Ecto neural progenitor cell (in vitro differentiated cells): ENCODE data around the gene ALOX5.
"Not testable (repeated sequence)": the region's sequence is repeated elsewhere in the genome, so short reads cannot be mapped to it uniquely, and the experiment has no call there.

Experiments used
- DNase-seq: peaks from one replicate; pipeline ENCODE4 v3.0.0-alpha.2; 2018; ENCODE audit warnings: low spot score

The ALOX5 gene

DNA sequence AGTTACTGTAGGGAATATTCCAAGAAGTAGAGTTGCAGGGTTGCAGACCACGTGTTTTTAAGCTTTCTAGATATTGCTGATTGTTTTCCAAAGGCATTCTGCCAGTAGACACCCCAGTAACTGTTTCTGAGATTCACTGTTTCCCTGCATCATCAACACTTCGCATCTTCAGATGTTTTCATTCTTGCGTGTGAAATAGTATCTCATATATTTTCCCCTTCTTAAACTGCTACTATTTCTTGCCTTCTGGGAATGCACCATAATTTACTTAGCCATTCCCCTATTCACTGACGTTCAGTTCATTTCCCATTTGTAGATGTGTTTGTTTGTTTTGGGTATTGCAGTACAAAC lies 30.7 kb downstream of the ALOX5 start:
- no peak for DNase-seq

DNA sequence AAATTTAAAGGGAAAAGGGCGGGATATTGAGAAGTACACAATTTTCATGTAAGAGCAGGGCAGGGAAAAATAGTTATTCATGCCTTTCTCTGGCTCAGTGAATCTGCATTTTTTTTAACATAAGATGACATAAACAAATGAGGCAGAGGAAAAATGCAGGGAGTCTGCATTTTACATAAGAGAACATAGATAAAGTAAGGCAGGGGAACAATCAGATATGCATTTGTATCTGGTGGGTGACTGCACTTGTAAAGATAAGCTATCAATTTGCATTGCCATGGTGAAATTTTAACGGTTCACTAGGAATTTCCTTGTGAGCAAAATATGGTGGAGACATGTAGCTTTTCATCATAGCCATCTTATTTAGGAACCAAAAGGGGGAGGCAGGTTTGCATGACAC lies 33.5 kb downstream of the ALOX5 start:
- no peak for DNase-seq

GRCh38 chr10:45408421-45409319 lies 34.7 kb downstream of the ALOX5 start:
- no peak for DNase-seq

- DNase-seq = not testable (repeated sequence)
Measured at GRCh38 chr10:45409347-45409746, 35.3 kb downstream of the ALOX5 start.

- no peak for DNase-seq
Measured at GRCh38 chr10:45409782-45410181, 35.8 kb downstream of the ALOX5 start.

- DNase-seq = no peak
Measured at GRCh38 chr10:45410489-45410806, 36.4 kb downstream of the ALOX5 start.

GRCh38 chr10:45410807-45411606 lies 37.0 kb downstream of the ALOX5 start:
- no peak for DNase-seq

- DNase-seq = no peak
Measured at GRCh38 chr10:45411607-45411940, 37.6 kb downstream of the ALOX5 start.

GRCh38 chr10:45415062-45415461 lies 41.0 kb downstream of the ALOX5 start:
- DNase-seq = not testable (repeated sequence)

GRCh38 chr10:45416603-45417002 lies 42.6 kb downstream of the ALOX5 start:
- DNase-seq = no peak

- DNase-seq = no peak
Measured at GRCh38 chr10:45417746-45418145, 43.7 kb downstream of the ALOX5 start.

GRCh38 chr10:45418417-45418848 lies 44.4 kb downstream of the ALOX5 start:
- no peak for DNase-seq

- DNase-seq = peak; percentile 83
Measured at GRCh38 chr10:45418849-45419675, 45.0 kb downstream of the ALOX5 start.

DNA sequence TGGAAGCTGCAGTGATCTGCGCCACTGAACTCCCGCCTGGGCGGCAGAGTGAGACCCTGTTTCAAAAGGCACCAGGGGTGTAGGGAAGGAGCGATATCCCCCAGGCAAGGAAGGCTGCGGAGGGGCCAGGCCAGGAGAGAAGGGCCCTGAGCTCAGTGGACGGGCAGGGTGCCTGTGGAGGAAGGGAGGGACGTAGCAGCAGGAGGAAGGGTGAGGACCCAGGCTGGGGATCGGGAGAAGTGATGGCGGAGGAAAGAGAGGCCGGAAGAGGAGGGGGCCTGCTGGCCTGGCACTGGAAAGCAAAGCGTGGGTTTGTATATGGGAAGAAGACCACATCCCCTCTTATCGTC lies 45.6 kb downstream of the ALOX5 start:
- no peak for DNase-seq

DNA sequence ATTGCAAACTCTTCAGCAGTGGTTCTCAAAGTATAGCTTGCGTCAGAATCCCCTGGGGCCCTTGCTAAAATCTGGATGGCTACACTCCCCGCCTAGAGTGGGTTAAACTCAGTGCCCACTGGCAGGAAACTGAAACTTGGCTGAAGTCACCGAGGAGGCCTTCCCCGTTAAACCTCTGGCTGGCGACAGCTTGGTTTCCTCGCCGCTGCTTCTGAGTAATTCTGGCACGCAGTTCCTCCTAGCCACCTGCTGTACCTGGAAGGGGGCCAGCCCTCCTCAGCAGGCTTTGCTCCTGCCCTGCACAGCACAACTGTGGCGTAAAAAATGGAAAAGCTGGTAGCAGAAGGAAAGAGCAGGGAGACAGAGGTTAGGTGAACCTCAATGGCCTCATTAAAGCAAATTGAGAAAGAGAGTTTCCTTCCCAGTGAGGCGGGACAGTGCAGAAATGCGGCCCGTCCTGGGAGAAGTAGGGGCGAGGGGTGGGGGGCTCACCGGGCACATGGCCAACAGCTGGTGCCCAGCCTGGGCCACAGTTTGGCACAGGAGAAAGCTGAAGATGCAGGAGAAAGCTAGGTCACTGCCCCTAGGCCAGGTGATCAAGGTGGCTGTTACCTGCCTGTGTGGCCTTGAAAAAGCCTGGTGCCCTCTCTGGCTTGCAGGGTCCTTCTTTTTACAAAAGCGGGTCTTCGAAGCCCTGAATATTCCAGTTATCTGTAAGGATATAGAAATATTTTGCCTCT lies 46.6 kb downstream of the ALOX5 start:
- no peak for DNase-seq

GRCh38 chr10:45421221-45422097 lies 47.4 kb downstream of the ALOX5 start:
- no peak for DNase-seq

DNA sequence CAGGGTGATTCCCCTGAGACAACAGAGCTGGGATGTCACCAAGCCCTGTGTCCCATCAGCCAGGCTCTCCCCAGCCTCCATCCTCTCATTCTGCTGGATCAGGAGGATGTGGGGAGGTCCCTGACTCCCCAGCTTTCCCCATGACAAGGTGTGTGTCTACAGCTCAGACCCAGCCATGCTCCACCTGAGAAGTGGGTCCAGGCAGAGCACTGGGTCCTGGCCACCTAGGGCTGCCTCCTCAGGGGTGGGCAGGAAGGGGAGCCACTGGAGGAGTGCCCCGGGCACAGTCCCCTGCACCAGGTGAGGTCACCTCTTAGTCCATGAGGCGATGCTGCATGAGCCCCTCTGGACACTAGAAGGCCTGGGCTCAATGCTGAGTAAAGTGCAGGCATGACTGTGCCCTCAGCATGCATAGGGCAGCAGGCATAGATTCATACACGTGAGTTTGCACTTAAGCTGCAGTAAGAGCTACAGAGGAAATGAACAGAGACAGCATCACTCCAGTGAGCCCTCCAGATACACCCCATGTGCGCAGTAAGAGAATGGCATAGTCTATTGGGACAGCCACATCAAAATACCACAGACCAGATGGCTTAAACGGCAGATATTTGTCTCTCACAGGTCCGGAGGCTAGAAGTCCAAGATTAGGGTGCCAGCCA lies 48.3 kb downstream of the ALOX5 start:
- DNase-seq = no peak

DNA sequence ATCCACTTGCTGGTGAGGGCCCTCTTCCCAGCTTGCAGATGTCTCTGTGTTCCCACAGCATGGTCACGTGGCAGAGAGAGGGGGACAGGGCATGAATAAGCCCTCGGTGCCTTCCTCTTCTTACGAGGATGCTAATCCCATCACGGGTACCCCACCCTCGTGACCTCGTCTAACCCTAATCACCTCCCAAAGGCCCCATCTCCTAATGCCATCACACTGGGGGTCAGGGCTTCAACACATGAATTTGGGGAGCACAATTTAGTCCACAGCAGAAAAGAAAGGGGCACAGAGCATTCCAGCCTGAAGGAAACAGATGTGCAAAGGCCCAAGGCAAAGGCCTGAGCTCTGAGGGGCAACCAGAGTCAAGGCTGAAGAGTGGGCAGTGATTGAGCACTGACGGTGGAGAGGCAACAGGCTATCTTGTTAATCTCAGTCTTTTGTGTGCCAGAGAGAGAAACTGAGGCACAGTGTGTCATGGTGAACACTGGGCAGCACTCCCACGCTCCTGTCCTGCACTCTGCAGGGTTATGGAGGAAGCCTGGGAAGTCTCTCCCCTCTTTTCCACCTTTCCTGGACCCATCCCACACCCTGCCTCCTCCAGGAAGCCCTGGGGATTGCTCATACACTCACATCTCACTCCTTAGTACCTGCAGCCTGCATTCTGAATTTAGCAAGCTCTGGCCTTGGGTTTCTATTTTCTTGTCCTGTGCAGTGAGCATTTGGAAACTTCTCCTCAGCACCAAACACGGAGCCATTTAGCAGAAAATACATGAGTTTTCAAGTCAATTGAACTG lies 49.0 kb downstream of the ALOX5 start:
- no peak for DNase-seq

DNA sequence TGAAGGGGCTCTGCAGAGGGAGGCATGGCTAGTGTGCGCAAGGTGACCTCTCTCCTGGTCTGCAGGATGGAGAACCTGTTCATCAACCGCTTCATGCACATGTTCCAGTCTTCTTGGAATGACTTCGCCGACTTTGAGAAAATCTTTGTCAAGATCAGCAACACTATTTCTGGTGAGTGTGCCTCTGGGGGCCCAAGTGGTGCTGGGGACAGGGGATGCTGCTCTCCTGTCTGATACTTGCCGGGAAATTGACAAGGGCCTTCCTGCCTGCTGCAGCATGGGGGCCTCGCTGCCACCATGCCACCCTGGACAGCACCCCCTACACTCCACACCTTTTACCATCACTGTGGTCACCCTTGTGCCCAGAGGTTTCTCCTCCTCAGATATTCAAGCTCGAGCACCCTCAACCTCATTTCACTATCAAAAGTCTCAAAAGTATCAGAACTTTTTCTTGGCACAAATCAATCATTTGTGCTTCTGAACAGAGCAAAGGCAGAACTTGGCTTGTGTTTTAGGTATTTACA lies 50.0 kb downstream of the ALOX5 start:
- no peak for DNase-seq
